ENCODE measurements around the gene HAUS6.
"Not testable (repeated sequence)": the region's sequence is repeated elsewhere in the genome, so short reads cannot be mapped to it uniquely, and the experiment has no call there.

Gene HAUS6

GRCh38 chr9:19049917-19050636, 52.6 kb downstream of the HAUS6 start:
- DNase-seq (ENCODE audit: extremely low spot score, insufficient read length, low read depth) (no peak), FAIRE-seq (peak; percentile 59)

GRCh38 chr9:19048966-19049916, 53.5 kb downstream of the HAUS6 start, which contains the start of gene RRAGA:
Gene RRAGA, plus strand, starts transcription at chr9:19049427. Its CDS starts 233 bp downstream, at chr9:19049660.
- FAIRE-seq (peak; percentile 97), DNase-seq (ENCODE audit: extremely low spot score, insufficient read length, low read depth) (peak; percentile 95)

- DNase-seq (ENCODE audit: extremely low spot score, insufficient read length, low read depth): no peak
- FAIRE-seq: no peak
These were observed 66.1 kb downstream of the HAUS6 start for GRCh38 chr9:19036611-19037010.

- FAIRE-seq: no peak
- DNase-seq (ENCODE audit: extremely low spot score, insufficient read length, low read depth): no peak
These were observed 69.7 kb downstream of the HAUS6 start, which contains the start of gene SAXO1 for GRCh38 chr9:19033015-19033414. Gene SAXO1, minus strand, starts transcription at chr9:19033209. Its CDS starts 301 bp downstream, at chr9:19032908.

GRCh38 chr9:19032406-19032805, 70.3 kb downstream of the HAUS6 start:
- no peak for FAIRE-seq

GRCh38 chr9:19030899-19031298, 71.8 kb downstream of the HAUS6 start:
- FAIRE-seq: no peak
- DNase-seq (ENCODE audit: extremely low spot score, insufficient read length, low read depth): no peak

More at GRCh38 chr9:19032406-19032805, 70.3 kb downstream of the HAUS6 start:
- no peak for DNase-seq (ENCODE audit: extremely low spot score, insufficient read length, low read depth)

GRCh38 chr9:19028835-19029451, 73.8 kb downstream of the HAUS6 start:
- peak; percentile 76 for FAIRE-seq
- peak; percentile 65 for DNase-seq (ENCODE audit: extremely low spot score, insufficient read length, low read depth)

- FAIRE-seq: no peak
- DNase-seq (ENCODE audit: extremely low spot score, insufficient read length, low read depth): no peak
These were observed 74.9 kb downstream of the HAUS6 start for GRCh38 chr9:19027825-19028224.

GRCh38 chr9:19026375-19026774, 76.3 kb downstream of the HAUS6 start:
- FAIRE-seq (peak; percentile 70), DNase-seq (ENCODE audit: extremely low spot score, insufficient read length, low read depth) (no peak)

GRCh38 chr9:19023078-19023477, 79.6 kb downstream of the HAUS6 start:
- DNase-seq (ENCODE audit: extremely low spot score, insufficient read length, low read depth): no peak
- no peak for FAIRE-seq

- DNase-seq (ENCODE audit: extremely low spot score, insufficient read length, low read depth) (no peak), FAIRE-seq (no peak)
These were observed 80.5 kb downstream of the HAUS6 start for GRCh38 chr9:19022206-19022605.

- not testable (repeated sequence) for FAIRE-seq; DNase-seq (ENCODE audit: extremely low spot score, insufficient read length, low read depth)
These were observed 81.1 kb downstream of the HAUS6 start for GRCh38 chr9:19021649-19022048.

GRCh38 chr9:19020886-19021455, 81.7 kb downstream of the HAUS6 start:
- DNase-seq (ENCODE audit: extremely low spot score, insufficient read length, low read depth) (no peak), FAIRE-seq (no peak)

GRCh38 chr9:19018201-19018600, 84.5 kb downstream of the HAUS6 start:
- DNase-seq (ENCODE audit: extremely low spot score, insufficient read length, low read depth) (no peak), FAIRE-seq (no peak)

GRCh38 chr9:19009391-19009965, 93.2 kb downstream of the HAUS6 start:
- DNase-seq (ENCODE audit: extremely low spot score, insufficient read length, low read depth): no peak
- no peak for FAIRE-seq

Data from GM18507 (cell line).